HEK293 (cell line): ENCODE results near the gene GAPVD1.

Source experiments
- CTCF ChIA-PET: fragments of 350-600 bp; formaldehyde crosslinking; extraction: SDS; loops from one replicate; lab custom pipeline; 2021; ENCODE audit warnings: antibody characterized with exemption; lab: Yijun Ruan, JAX
- POLR2A ChIA-PET: fragments of 300-600 bp; formaldehyde crosslinking; extraction: SDS; loops from one replicate; lab custom pipeline; 2020; ENCODE audit warnings: antibody characterized with exemption, inconsistent platforms; lab: Yijun Ruan, JAX
- H3K27ac ChIP-seq: fragments of 200-500 bp; sonication (Bioruptor generic); 2 replicates; pipeline ENCODE4 v1.5.1; 2014; ENCODE audit warnings: low read depth, low read length, control low read depth, inconsistent platforms; ENCODE audit errors: extremely low read depth
- H3K36me3 ChIP-seq, 2 experiments: fragments of 200-500 bp in 1 of 2; sonication (Bioruptor generic) in 1 of 2; 1 replicate in 1 of 2; 2 replicates in 1 of 2; pipeline ENCODE4 v1.5.1; 2014 to 2017; ENCODE audit warnings: inconsistent platforms in 2 of 2, low read length in 2 of 2; ENCODE audit not compliant: control insufficient read depth in 2 of 2, insufficient read depth in 1 of 2
- H3K4me1 ChIP-seq: fragments of 200-500 bp; sonication (Bioruptor generic); 2 replicates; pipeline ENCODE4 v1.5.1; 2014; ENCODE audit warnings: mild to moderate bottlenecking, low read length, inconsistent platforms; ENCODE audit not compliant: control insufficient read depth, insufficient read depth
- H3K4me3 ChIP-seq: 2 replicates; pipeline ENCODE4 v1.5.1; 2011; ENCODE audit warnings: low read depth, mild to moderate bottlenecking, control low read depth, low read length, moderate library complexity
- H3K9me3 ChIP-seq: fragments of 200-500 bp; sonication (Bioruptor generic); 2 replicates; pipeline ENCODE4 v1.5.1; 2014; ENCODE audit warnings: low read depth, low read length, inconsistent platforms; ENCODE audit not compliant: control insufficient read depth, insufficient read depth
- GLI4 ChIP-seq: fragments of 450-650 bp; formaldehyde crosslinking; IDR thresholded peaks from 2 replicates; pipeline ENCODE4 v1.5.1; 2016; ENCODE audit warnings: missing biosample characterization, missing genetic modification characterization
- GLIS1 ChIP-seq: fragments of 450-650 bp; formaldehyde crosslinking; IDR thresholded peaks from 2 replicates; pipeline ENCODE4 v1.5.1; 2016; ENCODE audit warnings: missing biosample characterization, missing genetic modification characterization
- KLF1 ChIP-seq: fragments of 450-650 bp; formaldehyde crosslinking; IDR thresholded peaks from 2 replicates; pipeline ENCODE4 v1.5.1; 2016; ENCODE audit warnings: missing biosample characterization, missing genetic modification characterization
- KLF8 ChIP-seq: fragments of 450-650 bp; formaldehyde crosslinking; IDR thresholded peaks from 2 replicates; pipeline ENCODE4 v1.5.1; 2016; ENCODE audit warnings: missing biosample characterization, missing genetic modification characterization
- MZF1 ChIP-seq: fragments of 450-650 bp; formaldehyde crosslinking; IDR thresholded peaks from 2 replicates; pipeline ENCODE4 v1.5.1; 2017; ENCODE audit warnings: missing biosample characterization, missing genetic modification characterization, borderline replicate concordance
- SCRT1 ChIP-seq: fragments of 450-650 bp; formaldehyde crosslinking; IDR thresholded peaks from 2 replicates; pipeline ENCODE4 v1.5.1; 2016; ENCODE audit warnings: missing biosample characterization, missing genetic modification characterization, borderline replicate concordance
- SP7 ChIP-seq: fragments of 450-650 bp; formaldehyde crosslinking; IDR thresholded peaks from 2 replicates; pipeline ENCODE4 v1.5.1; 2016; ENCODE audit warnings: missing biosample characterization, missing genetic modification characterization
- ZFHX2 ChIP-seq: fragments of 450-650 bp; formaldehyde crosslinking; conservative IDR thresholded peaks from 2 replicates; pipeline ENCODE4 v1.5.1; 2016; ENCODE audit warnings: missing biosample characterization, missing genetic modification characterization
- ZNF202 ChIP-seq: fragments of 450-650 bp; formaldehyde crosslinking; IDR thresholded peaks from 2 replicates; pipeline ENCODE4 v1.5.1; 2016; ENCODE audit warnings: missing biosample characterization, missing genetic modification characterization, borderline replicate concordance
- ZNF23 ChIP-seq: fragments of 450-650 bp; formaldehyde crosslinking; IDR thresholded peaks from 2 replicates; pipeline ENCODE4 v1.5.1; 2016; ENCODE audit warnings: missing biosample characterization, missing genetic modification characterization, borderline replicate concordance
- ZNF24 ChIP-seq: fragments of 450-650 bp; formaldehyde crosslinking; IDR thresholded peaks from 2 replicates; pipeline ENCODE4 v1.5.1; 2016; ENCODE audit warnings: missing biosample characterization, missing genetic modification characterization
- ZNF341 ChIP-seq: fragments of 450-650 bp; formaldehyde crosslinking; IDR thresholded peaks from 2 replicates; pipeline ENCODE4; 2016; ENCODE audit warnings: low read depth, missing biosample characterization, missing genetic modification characterization
- ZNF521 ChIP-seq: fragments of 450-650 bp; formaldehyde crosslinking; IDR thresholded peaks from 2 replicates; pipeline ENCODE4 v1.5.1; 2017; ENCODE audit warnings: missing biosample characterization, mild to moderate bottlenecking, missing genetic modification characterization
- ZNF544 ChIP-seq: fragments of 450-650 bp; formaldehyde crosslinking; IDR thresholded peaks from 2 replicates; pipeline ENCODE4 v1.5.0; 2017; ENCODE audit warnings: missing biosample characterization, missing genetic modification characterization
- ZNF548 ChIP-seq: fragments of 450-650 bp; formaldehyde crosslinking; IDR thresholded peaks from 2 replicates; pipeline ENCODE4 v1.5.1; 2016; ENCODE audit warnings: missing biosample characterization, missing genetic modification characterization
- ZNF555 ChIP-seq: fragments of 450-650 bp; formaldehyde crosslinking; conservative IDR thresholded peaks from 2 replicates; pipeline ENCODE4 v1.5.1; 2017; ENCODE audit warnings: missing biosample characterization, mild to moderate bottlenecking, missing genetic modification characterization, inconsistent platforms
- ZNF626 ChIP-seq: fragments of 450-650 bp; sonication (Bioruptor Pico); formaldehyde crosslinking; IDR thresholded peaks from 2 replicates; pipeline ENCODE4 v1.5.1; 2018; ENCODE audit warnings: missing biosample characterization, missing genetic modification characterization, inconsistent platforms
- ZNF777 ChIP-seq: fragments of 450-650 bp; formaldehyde crosslinking; IDR thresholded peaks from 2 replicates; pipeline ENCODE4 v1.5.1; 2017; ENCODE audit warnings: missing biosample characterization, missing genetic modification characterization, borderline replicate concordance
- ZNF830 ChIP-seq: fragments of 450-650 bp; IDR thresholded peaks from 2 replicates; pipeline ENCODE4 v1.5.0; 2018; ENCODE audit warnings: missing biosample characterization, missing genetic modification characterization, low read depth, mild to moderate bottlenecking, moderate library complexity
- ZSCAN16 ChIP-seq: fragments of 450-650 bp; formaldehyde crosslinking; IDR thresholded peaks from 2 replicates; pipeline ENCODE4 v1.5.1; 2016; ENCODE audit warnings: missing biosample characterization, missing genetic modification characterization
- TF ChIP-seq, protein P1 (sequence below): fragments of 450-650 bp; formaldehyde crosslinking; optimal IDR thresholded peaks from 2 replicates; pipeline ENCODE3; 2016; ENCODE audit warnings: missing biosample characterization, mild to moderate bottlenecking, missing genetic modification characterization
- TF ChIP-seq, protein P2 (sequence below): fragments of 450-650 bp; formaldehyde crosslinking; IDR thresholded peaks from 2 replicates; pipeline ENCODE4 v1.5.1; 2017; ENCODE audit warnings: missing biosample characterization, missing genetic modification characterization
- TF ChIP-seq, protein P3 (sequence below): fragments of 450-650 bp; formaldehyde crosslinking; IDR thresholded peaks from 2 replicates; pipeline ENCODE4 v1.5.1; 2016; ENCODE audit warnings: missing biosample characterization, missing genetic modification characterization
- TF ChIP-seq, protein P4 (sequence below): fragments of 450-650 bp; formaldehyde crosslinking; IDR thresholded peaks from 2 replicates; pipeline ENCODE4 v1.5.1; 2016; ENCODE audit warnings: missing biosample characterization, missing genetic modification characterization, borderline replicate concordance

Gene GAPVD1

DNA sequence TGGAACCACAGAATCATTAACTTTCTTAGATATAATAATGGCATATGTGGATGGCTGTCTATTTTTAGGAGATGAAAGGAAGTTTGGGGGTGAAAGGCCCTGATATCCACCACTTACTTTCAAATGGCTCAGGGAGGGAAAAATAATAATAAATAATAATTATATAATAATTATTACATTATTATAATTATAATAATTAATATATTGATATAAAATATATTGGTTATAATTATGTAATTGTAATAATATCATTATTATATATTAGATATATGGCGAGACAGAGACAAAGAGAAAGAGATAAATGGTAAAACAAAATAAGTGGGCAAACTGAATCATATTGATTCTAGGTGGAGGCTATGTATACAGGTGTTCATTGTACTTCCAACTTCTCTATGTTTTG lies 136.6 kb downstream of the GAPVD1 start (continued):
- TF ChIP-seq, protein P1, sequence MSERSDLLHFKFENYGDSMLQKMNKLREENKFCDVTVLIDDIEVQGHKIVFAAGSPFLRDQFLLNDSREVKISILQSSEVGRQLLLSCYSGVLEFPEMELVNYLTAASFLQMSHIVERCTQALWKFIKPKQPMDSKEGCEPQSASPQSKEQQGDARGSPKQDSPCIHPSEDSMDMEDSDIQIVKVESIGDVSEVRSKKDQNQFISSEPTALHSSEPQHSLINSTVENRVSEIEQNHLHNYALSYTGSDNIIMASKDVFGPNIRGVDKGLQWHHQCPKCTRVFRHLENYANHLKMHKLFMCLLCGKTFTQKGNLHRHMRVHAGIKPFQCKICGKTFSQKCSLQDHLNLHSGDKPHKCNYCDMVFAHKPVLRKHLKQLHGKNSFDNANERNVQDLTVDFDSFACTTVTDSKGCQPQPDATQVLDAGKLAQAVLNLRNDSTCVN (tag by site-specific recombination), result no peak
- no peak for TF ChIP-seq ZNF202 (tag by site-specific recombination)
- no peak for TF ChIP-seq ZFHX2 (tag by site-specific recombination)
- no peak for TF ChIP-seq ZNF555 (tag by site-specific recombination)
- no peak for TF ChIP-seq ZSCAN16 (tag by site-specific recombination)
- TF ChIP-seq, protein P2, sequence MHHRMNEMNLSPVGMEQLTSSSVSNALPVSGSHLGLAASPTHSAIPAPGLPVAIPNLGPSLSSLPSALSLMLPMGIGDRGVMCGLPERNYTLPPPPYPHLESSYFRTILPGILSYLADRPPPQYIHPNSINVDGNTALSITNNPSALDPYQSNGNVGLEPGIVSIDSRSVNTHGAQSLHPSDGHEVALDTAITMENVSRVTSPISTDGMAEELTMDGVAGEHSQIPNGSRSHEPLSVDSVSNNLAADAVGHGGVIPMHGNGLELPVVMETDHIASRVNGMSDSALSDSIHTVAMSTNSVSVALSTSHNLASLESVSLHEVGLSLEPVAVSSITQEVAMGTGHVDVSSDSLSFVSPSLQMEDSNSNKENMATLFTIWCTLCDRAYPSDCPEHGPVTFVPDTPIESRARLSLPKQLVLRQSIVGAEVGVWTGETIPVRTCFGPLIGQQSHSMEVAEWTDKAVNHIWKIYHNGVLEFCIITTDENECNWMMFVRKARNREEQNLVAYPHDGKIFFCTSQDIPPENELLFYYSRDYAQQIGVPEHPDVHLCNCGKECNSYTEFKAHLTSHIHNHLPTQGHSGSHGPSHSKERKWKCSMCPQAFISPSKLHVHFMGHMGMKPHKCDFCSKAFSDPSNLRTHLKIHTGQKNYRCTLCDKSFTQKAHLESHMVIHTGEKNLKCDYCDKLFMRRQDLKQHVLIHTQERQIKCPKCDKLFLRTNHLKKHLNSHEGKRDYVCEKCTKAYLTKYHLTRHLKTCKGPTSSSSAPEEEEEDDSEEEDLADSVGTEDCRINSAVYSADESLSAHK (tag by site-specific recombination), result no peak

DNA sequence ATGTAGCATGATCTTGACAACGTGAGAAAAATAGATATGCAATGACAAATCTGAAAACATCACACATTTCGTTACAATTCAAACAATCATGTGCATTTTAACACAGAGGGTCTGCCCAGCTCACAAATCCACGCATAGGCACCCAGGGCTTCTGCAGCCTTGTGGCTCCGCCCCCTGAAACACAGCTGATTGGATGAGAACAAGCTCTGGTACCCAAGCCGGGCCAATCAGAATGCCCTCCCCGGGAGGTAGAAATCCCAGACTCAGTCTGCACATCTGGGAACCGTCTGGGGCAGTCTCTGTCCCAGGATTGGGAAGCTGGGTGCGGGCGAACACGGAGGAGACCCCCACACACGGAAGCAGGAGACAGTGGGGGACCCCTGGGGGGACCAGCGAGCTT lies 137.5 kb downstream of the GAPVD1 start:
- Histone ChIP-seq H3K27ac (no peak overlapping the region), H3K4me3 (no peak overlapping the region), H3K4me1 (no peaks in the 10 kb centered on the region), H3K9me3 (no peaks in the 10 kb centered on the region), H3K36me3 (no peaks in the 10 kb centered on the region)
- ChIA-PET POLR2A (no interaction called here), CTCF (interaction anchor here (1.3 kb wide), 1 partner anchor 9 kb away, joined by 12 read pairs; no protein-coding TSS in a partner anchor)
- TF ChIP-seq ZNF24 (tag by site-specific recombination), result no peak

DNA sequence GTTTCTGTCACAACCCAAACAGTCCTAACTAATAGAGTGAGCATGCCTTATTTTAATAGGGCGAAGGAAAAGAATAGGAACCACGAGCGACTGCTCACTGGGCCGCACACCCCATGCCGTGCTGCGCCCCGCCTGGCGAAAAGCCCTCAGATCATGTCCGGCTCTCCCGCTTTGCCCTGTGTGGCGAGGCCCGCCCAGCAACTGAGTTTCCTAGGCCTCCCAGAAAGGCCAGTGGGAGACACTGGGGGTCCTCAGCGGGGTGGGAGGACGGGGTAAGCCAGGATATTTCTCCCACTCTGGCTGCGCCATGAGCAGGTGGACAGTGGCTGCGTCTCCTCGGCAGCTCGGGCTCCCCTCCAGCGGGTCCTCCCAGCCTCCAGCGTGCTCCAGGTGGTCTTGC lies 138.0 kb downstream of the GAPVD1 start:
- no peak overlapping the region for H3K4me3 ChIP-seq
- POLR2A ChIA-PET, result no interaction called here

More for the DNA sequence above, 138.0 kb downstream of the GAPVD1 start:
- CTCF ChIA-PET, result interaction anchor here (1.3 kb wide), 1 partner anchor 8 kb away, joined by 12 read pairs; no protein-coding TSS in a partner anchor
- H3K36me3 ChIP-seq, result no peaks in the 10 kb centered on the region
- H3K4me1 ChIP-seq, result no peaks in the 10 kb centered on the region
- H3K9me3 ChIP-seq, result no peaks in the 10 kb centered on the region
- TF ChIP-seq ZSCAN16 (tag by site-specific recombination), result no peak
- no peak for TF ChIP-seq ZNF521 (tag by site-specific recombination)
- no peak for TF ChIP-seq KLF8 (tag by site-specific recombination)
- TF ChIP-seq, protein P3, sequence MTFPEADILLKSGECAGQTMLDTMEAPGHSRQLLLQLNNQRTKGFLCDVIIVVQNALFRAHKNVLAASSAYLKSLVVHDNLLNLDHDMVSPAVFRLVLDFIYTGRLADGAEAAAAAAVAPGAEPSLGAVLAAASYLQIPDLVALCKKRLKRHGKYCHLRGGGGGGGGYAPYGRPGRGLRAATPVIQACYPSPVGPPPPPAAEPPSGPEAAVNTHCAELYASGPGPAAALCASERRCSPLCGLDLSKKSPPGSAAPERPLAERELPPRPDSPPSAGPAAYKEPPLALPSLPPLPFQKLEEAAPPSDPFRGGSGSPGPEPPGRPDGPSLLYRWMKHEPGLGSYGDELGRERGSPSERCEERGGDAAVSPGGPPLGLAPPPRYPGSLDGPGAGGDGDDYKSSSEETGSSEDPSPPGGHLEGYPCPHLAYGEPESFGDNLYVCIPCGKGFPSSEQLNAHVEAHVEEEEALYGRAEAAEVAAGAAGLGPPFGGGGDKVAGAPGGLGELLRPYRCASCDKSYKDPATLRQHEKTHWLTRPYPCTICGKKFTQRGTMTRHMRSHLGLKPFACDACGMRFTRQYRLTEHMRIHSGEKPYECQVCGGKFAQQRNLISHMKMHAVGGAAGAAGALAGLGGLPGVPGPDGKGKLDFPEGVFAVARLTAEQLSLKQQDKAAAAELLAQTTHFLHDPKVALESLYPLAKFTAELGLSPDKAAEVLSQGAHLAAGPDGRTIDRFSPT (tag by site-specific recombination), result no peak
- TF ChIP-seq ZNF544 (tag by site-specific recombination), result no peak
- no peak for TF ChIP-seq ZNF23
- TF ChIP-seq ZNF341 (tag by site-specific recombination), result no peak
- TF ChIP-seq, protein P4, sequence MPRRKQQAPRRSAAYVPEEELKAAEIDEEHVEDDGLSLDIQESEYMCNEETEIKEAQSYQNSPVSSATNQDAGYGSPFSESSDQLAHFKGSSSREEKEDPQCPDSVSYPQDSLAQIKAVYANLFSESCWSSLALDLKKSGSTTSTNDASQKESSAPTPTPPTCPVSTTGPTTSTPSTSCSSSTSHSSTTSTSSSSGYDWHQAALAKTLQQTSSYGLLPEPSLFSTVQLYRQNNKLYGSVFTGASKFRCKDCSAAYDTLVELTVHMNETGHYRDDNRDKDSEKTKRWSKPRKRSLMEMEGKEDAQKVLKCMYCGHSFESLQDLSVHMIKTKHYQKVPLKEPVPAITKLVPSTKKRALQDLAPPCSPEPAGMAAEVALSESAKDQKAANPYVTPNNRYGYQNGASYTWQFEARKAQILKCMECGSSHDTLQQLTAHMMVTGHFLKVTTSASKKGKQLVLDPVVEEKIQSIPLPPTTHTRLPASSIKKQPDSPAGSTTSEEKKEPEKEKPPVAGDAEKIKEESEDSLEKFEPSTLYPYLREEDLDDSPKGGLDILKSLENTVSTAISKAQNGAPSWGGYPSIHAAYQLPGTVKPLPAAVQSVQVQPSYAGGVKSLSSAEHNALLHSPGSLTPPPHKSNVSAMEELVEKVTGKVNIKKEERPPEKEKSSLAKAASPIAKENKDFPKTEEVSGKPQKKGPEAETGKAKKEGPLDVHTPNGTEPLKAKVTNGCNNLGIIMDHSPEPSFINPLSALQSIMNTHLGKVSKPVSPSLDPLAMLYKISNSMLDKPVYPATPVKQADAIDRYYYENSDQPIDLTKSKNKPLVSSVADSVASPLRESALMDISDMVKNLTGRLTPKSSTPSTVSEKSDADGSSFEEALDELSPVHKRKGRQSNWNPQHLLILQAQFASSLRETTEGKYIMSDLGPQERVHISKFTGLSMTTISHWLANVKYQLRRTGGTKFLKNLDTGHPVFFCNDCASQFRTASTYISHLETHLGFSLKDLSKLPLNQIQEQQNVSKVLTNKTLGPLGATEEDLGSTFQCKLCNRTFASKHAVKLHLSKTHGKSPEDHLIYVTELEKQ, result no peak
- no peak for TF ChIP-seq ZNF830
- no peak for TF ChIP-seq GLIS1 (tag by site-specific recombination)
- TF ChIP-seq SCRT1 (tag by site-specific recombination), result no peak
- TF ChIP-seq GLI4 (tag by site-specific recombination), result no peak
- no peak for TF ChIP-seq ZNF777 (tag by site-specific recombination)
- TF ChIP-seq SP7, result no peak
- TF ChIP-seq MZF1 (tag by site-specific recombination), result no peak
- no peak for TF ChIP-seq ZNF626
- TF ChIP-seq ZFHX2 (tag by site-specific recombination), result no peak
- no peak for TF ChIP-seq KLF1
- no peak for TF ChIP-seq ZNF548 (tag by site-specific recombination)
- H3K27ac ChIP-seq, result no peak overlapping the region
